ACC112 (cell line): ENCODE measurements around the gene ELL.

Source experiments
- H2AFZ ChIP-seq: fragments of 200-600 bp; sonication (generic); one replicate; pipeline ENCODE4 v1.6.0; 2017; ENCODE audit warnings: antibody characterized with exemption, low read length; ENCODE audit not compliant: unreplicated experiment
- H3K27ac ChIP-seq: fragments of 200-600 bp; sonication (generic); 2 replicates; pipeline ENCODE4 v1.5.1; 2014; ENCODE audit warnings: low read depth, mild to moderate bottlenecking, antibody characterized with exemption, low read length, moderate library complexity
- H3K27me3 ChIP-seq: fragments of 200-600 bp; sonication (generic); 2 replicates; pipeline ENCODE4 v1.6.1; 2014; ENCODE audit warnings: mild to moderate bottlenecking, antibody characterized with exemption, low read length, moderate library complexity, mixed read lengths; ENCODE audit not compliant: insufficient read depth
- H3K36me3 ChIP-seq: fragments of 200-600 bp; sonication (generic); 2 replicates; pipeline ENCODE4 v1.6.1; 2016; ENCODE audit warnings: mild to moderate bottlenecking, antibody characterized with exemption, low read length, moderate library complexity, mixed read lengths; ENCODE audit not compliant: insufficient read depth
- H3K4me1 ChIP-seq: fragments of 200-600 bp; sonication (generic); one replicate; pipeline ENCODE4 v1.6.1; 2016; ENCODE audit warnings: low read length, mixed read lengths; ENCODE audit not compliant: insufficient read depth, unreplicated experiment, control insufficient read depth
- H3K4me3 ChIP-seq: fragments of 200-600 bp; sonication (generic); 2 replicates; pipeline ENCODE4 v1.5.1; 2014; ENCODE audit warnings: mild to moderate bottlenecking, low read depth, low read length
- H3K79me2 ChIP-seq: fragments of 200-600 bp; sonication (generic); one replicate; pipeline ENCODE4 v1.6.0; 2016; ENCODE audit warnings: low read length; ENCODE audit not compliant: control insufficient read depth, unreplicated experiment, insufficient read depth

ELL gene

GRCh38 chr19:18424890-18425514, 96.9 kb downstream of the ELL start:
- Histone ChIP-seq H3K79me2 (peaks cover 26% of the 10 kb centered on the region), H3K4me1 (peaks cover 23% of the 10 kb centered on the region), H2AFZ (no peak overlapping the region), H3K27me3 (no peaks in the 10 kb centered on the region), H3K27ac (no peak overlapping the region), H3K36me3 (no peaks in the 10 kb centered on the region), H3K4me3 (no peak overlapping the region)

GRCh38 chr19:18424122-18424889, 97.6 kb downstream of the ELL start:
- peaks cover 31% of the 10 kb centered on the region for H3K79me2 ChIP-seq
- H3K4me1 ChIP-seq, result peaks cover 23% of the 10 kb centered on the region
- H2AFZ ChIP-seq, result no peak overlapping the region
- no peaks in the 10 kb centered on the region for H3K27me3 ChIP-seq
- H3K27ac ChIP-seq, result no peak overlapping the region
- H3K36me3 ChIP-seq, result no peaks in the 10 kb centered on the region
- H3K4me3 ChIP-seq, result no peak overlapping the region

- H2AFZ ChIP-seq, result no peak overlapping the region
- no peak overlapping the region for H3K27ac ChIP-seq
- H3K27me3 ChIP-seq, result no peaks in the 10 kb centered on the region
- no peaks in the 10 kb centered on the region for H3K36me3 ChIP-seq
- peaks cover 31% of the 10 kb centered on the region for H3K79me2 ChIP-seq
- H3K4me3 ChIP-seq, result no peak overlapping the region
- H3K4me1 ChIP-seq, result peaks cover 27% of the 10 kb centered on the region
Observed at GRCh38 chr19:18423258-18424020, 98.4 kb downstream of the ELL start.

- peaks cover 31% of the 10 kb centered on the region for H3K79me2 ChIP-seq
- H3K27ac ChIP-seq, result no peak overlapping the region
- no peaks in the 10 kb centered on the region for H3K27me3 ChIP-seq
- no peak overlapping the region for H3K4me3 ChIP-seq
- no peak overlapping the region for H2AFZ ChIP-seq
- H3K36me3 ChIP-seq, result no peaks in the 10 kb centered on the region
- H3K4me1 ChIP-seq, result peaks cover 35% of the 10 kb centered on the region
Observed at GRCh38 chr19:18422530-18423191, 99.2 kb downstream of the ELL start.

GRCh38 chr19:18421371-18421959, 100.4 kb downstream of the ELL start:
- Histone ChIP-seq H3K79me2 (peaks cover 31% of the 10 kb centered on the region), H3K4me1 (peaks cover 31% of the 10 kb centered on the region)

GRCh38 chr19:18420930-18421329, 100.9 kb downstream of the ELL start:
- Histone ChIP-seq H3K4me1 (peaks cover 28% of the 10 kb centered on the region), H3K4me3 (peak overlapping the region; percentile 87), H3K27ac (no peak overlapping the region), H3K36me3 (no peaks in the 10 kb centered on the region), H3K27me3 (no peaks in the 10 kb centered on the region), H3K79me2 (peaks cover 31% of the 10 kb centered on the region), H2AFZ (no peak overlapping the region)

More at GRCh38 chr19:18421371-18421959, 100.4 kb downstream of the ELL start:
- Histone ChIP-seq H3K36me3 (no peaks in the 10 kb centered on the region), H3K4me3 (peak overlapping the region; percentile 87; the same call in 1 of the 2 replicates), H3K27me3 (no peaks in the 10 kb centered on the region), H3K27ac (no peak overlapping the region), H2AFZ (no peak overlapping the region)

GRCh38 chr19:18419699-18420460, 102.0 kb downstream of the ELL start:
- peaks cover 31% of the 10 kb centered on the region for H3K79me2 ChIP-seq
- peak overlapping the region; percentile 60 for H2AFZ ChIP-seq
- no peak overlapping the region for H3K27ac ChIP-seq
- no peaks in the 10 kb centered on the region for H3K36me3 ChIP-seq
- peaks cover 36% of the 10 kb centered on the region for H3K4me1 ChIP-seq
- no peaks in the 10 kb centered on the region for H3K27me3 ChIP-seq
- H3K4me3 ChIP-seq, result peak overlapping the region; percentile 87

- Histone ChIP-seq H3K27me3 (no peaks in the 10 kb centered on the region), H3K4me3 (peak within 1 kb of the TSS; percentile 87), H3K79me2 (peaks cover 30% of the 10 kb centered on the region), H3K27ac (peak within 1 kb of the TSS; percentile 98), H3K36me3 (no peaks in the 10 kb centered on the region), H3K4me1 (peaks cover 42% of the 10 kb centered on the region), H2AFZ (peak within 1 kb of the TSS; percentile 60)
Observed at GRCh38 chr19:18419195-18419698, 102.6 kb downstream of the ELL start, which contains the start of gene SSBP4. SSBP4 (plus strand) TSS chr19:18419398; CDS start chr19:18419649, 251 bp downstream.

GRCh38 chr19:18418483-18419194, 103.2 kb downstream of the ELL start:
- H3K79me2 ChIP-seq, result peaks cover 25% of the 10 kb centered on the region
- peak overlapping the region; percentile 98 for H3K27ac ChIP-seq
- H3K36me3 ChIP-seq, result no peaks in the 10 kb centered on the region
- no peak overlapping the region for H2AFZ ChIP-seq
- peak overlapping the region; percentile 87 for H3K4me3 ChIP-seq
- peaks cover 43% of the 10 kb centered on the region for H3K4me1 ChIP-seq
- no peaks in the 10 kb centered on the region for H3K27me3 ChIP-seq
